Stimulated activated CD8-positive, alpha-beta memory T cell treated with anti-CD3 and anti-CD28 coated beads, Interleukin-4, amount 100 ng/mL, for 4 hours (primary cell): ENCODE results near the gene DGCR8.

ENCODE experiments used
- DNase-seq, 2 donors: peaks; one replicate each; pipeline ENCODE4 v3.0.0-alpha.2; 2020; ENCODE audit warnings: low read depth in 2 of 2, low spot score in 1 of 2

Gene DGCR8

GRCh38 chr22:20135806-20136602 is 56.0 kb downstream of the DGCR8 start:
- no peak for DNase-seq

- DNase-seq = no peak
Observed at GRCh38 chr22:20136603-20136873, 56.5 kb downstream of the DGCR8 start.

GRCh38 chr22:20137113-20137512 is 57.1 kb downstream of the DGCR8 start:
- no peak for DNase-seq

- no peak for DNase-seq
Observed at GRCh38 chr22:20137671-20138416, 57.8 kb downstream of the DGCR8 start.

GRCh38 chr22:20138417-20138738 is 58.3 kb downstream of the DGCR8 start:
- DNase-seq = no peak

- DNase-seq = no peak
Observed at GRCh38 chr22:20138868-20139267, 58.8 kb downstream of the DGCR8 start.

- DNase-seq = no peak
Observed at GRCh38 chr22:20139391-20140106, 59.5 kb downstream of the DGCR8 start.

- DNase-seq = no peak
Observed at GRCh38 chr22:20140107-20140445, 60.0 kb downstream of the DGCR8 start.

GRCh38 chr22:20140521-20140964 is 60.5 kb downstream of the DGCR8 start:
- DNase-seq = no peak

- no peak for DNase-seq
Observed at GRCh38 chr22:20141186-20142077, 61.4 kb downstream of the DGCR8 start.

- DNase-seq = no peak
Observed at GRCh38 chr22:20142711-20143621, 62.9 kb downstream of the DGCR8 start.

GRCh38 chr22:20143883-20144665 is 64.0 kb downstream of the DGCR8 start:
- no peak for DNase-seq

GRCh38 chr22:20145206-20145831 is 65.3 kb downstream of the DGCR8 start:
- no peak for DNase-seq

- no peak for DNase-seq
Observed at GRCh38 chr22:20145832-20146223, 65.8 kb downstream of the DGCR8 start.

- no peak for DNase-seq
Observed at GRCh38 chr22:20146777-20147176, 66.7 kb downstream of the DGCR8 start.

GRCh38 chr22:20147237-20147988 is 67.4 kb downstream of the DGCR8 start:
- DNase-seq = no peak

GRCh38 chr22:20148414-20148813 is 68.4 kb downstream of the DGCR8 start:
- no peak for DNase-seq
